SK-MEL-5 (cell line): ENCODE measurements around the gene MMAB. TPM values are rescaled to one million over a fixed set of nuclear protein-coding genes. Genes with fewer than 3 reads are reported as not detected.

ENCODE experiments used
- DNase-seq: peaks from one replicate; pipeline ENCODE4 v3.0.0-alpha.2; 2016; ENCODE audit warnings: low read depth, low spot score
- in situ Hi-C: cut with HindIII; loops from 2 replicates; pipeline ENCODE4 v1.10.0; 2016; ENCODE audit warnings: low sequenced_read_pairs, high pct_unique_total_duplicates, low pct_unique_long_range_greater_than_20kb
- total RNA-seq: library from RNA; depleted of rRNA; stranded (reverse); fragments of >200 nt; shearing (Covaris generic); gene quantifications from 2 replicates; pipeline ENCODE4 v1.2.3, GENCODE V29; 2014

The MMAB gene
- total RNA-seq, 1 experiment from 2014 or later, result 62.2 TPM

GRCh38 chr12:109555431-109556315 is 17.6 kb downstream of the MMAB start:
- DNase-seq, result no peak
- in situ Hi-C loops, result no loop called here

DNA sequence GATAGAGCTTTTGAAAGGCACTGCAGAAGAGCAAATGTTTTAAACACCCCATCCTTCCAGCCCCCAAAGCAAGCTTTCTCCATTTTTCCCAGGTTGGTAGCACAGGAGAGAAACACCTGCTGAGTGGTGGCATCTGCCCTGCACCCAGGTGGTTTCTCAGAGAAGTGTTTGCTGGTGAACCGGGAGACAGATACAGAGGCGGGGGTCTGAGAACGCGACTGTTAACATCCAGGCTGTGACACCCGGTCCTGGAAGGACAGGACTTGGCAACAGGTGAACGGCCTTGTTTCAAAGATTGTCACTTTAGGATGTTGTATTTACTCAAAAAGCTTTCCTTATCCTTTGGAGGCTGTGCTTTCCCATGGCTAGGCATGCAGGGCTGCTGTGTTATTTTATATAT is 18.5 kb downstream of the MMAB start:
- in situ Hi-C loops, result no loop called here
- DNase-seq, result no peak

- in situ Hi-C loops, result no loop called here
- no peak for DNase-seq
These were observed 19.3 kb downstream of the MMAB start for GRCh38 chr12:109553906-109554500.

DNA sequence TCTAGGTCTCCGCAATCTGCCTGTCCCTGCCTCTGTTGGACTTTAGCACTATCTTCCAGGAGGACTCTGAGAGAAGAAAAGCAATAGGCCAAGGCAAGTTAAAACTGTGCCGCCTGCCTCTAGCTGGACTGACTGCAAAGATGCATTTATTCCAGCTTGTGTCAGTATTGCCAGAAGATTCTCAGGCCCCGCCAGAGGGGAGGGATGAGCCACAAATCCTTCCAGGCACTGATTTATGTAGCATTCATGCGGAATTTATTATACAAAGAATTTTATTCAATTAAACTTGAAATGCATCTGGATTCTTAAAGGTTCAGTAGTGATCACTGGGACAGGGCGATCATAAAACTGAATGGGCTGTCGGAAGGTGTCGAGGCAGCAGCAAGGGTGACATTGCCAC is 19.8 kb downstream of the MMAB start:
- in situ Hi-C loops, result no loop called here
- no peak for DNase-seq

GRCh38 chr12:109552971-109553370 is 20.3 kb downstream of the MMAB start:
- no peak for DNase-seq
- in situ Hi-C loops, result no loop called here

- DNase-seq, result no peak
- in situ Hi-C loops, result no loop called here
These were observed 22.2 kb downstream of the MMAB start for GRCh38 chr12:109551108-109551507.

DNA sequence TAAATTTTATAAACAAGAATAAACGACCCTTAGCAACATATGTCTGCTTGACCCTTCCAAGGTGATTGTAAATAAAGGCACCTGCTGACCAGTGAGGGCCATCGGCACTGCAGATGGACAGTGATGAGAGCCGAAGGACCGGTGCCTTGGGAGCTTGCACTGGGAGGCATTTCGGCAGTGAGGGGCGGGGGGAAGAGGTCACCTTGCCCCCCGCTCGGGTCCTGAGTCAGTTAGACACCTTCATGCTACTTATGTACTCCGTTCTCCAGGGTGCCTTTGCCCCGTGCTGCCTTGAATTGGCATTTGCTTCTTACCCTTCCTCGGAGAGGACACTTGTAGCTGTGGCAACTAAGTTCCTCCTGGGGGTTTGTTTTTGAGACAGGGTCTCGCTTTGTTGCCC is 23.0 kb downstream of the MMAB start:
- no peak for DNase-seq
- in situ Hi-C loops, result no loop called here

- in situ Hi-C loops, result no loop called here
These were observed 23.6 kb downstream of the MMAB start for GRCh38 chr12:109549613-109550270.

GRCh38 chr12:109548258-109548657 is 25.0 kb downstream of the MMAB start:
- in situ Hi-C loops, result no loop called here

More at GRCh38 chr12:109549613-109550270, 23.6 kb downstream of the MMAB start:
- no peak for DNase-seq

GRCh38 chr12:109547286-109547685 is 26.0 kb downstream of the MMAB start:
- in situ Hi-C loops, result no loop called here
- no peak for DNase-seq

More at GRCh38 chr12:109548258-109548657, 25.0 kb downstream of the MMAB start:
- DNase-seq, result no peak

GRCh38 chr12:109545826-109546225 is 27.5 kb downstream of the MMAB start:
- no peak for DNase-seq

GRCh38 chr12:109544955-109545531 is 28.3 kb downstream of the MMAB start:
- in situ Hi-C loops, result no loop called here
- DNase-seq, result no peak

More at GRCh38 chr12:109545826-109546225, 27.5 kb downstream of the MMAB start:
- in situ Hi-C loops, result no loop called here

GRCh38 chr12:109542876-109543275 is 30.4 kb downstream of the MMAB start:
- no peak for DNase-seq
- in situ Hi-C loops, result no loop called here

DNA sequence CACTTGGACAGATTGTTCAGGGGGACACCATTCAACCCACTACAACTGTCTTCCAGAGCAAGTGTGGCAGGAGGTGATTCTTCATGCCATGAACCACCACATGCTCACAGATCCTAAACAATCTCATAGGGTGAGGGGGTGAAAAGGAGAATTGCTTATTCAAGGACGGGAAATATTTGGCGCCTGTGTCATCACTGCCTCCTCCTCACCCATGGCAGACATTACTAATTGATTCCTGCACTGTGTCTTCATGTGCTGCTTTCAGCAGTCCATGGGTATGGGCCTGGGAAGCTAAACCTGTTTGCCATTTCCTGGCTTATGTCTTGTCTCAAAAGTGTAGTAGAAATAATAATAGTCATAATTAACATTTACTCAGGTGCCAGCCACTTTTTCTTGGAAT is 31.3 kb downstream of the MMAB start:
- no peak for DNase-seq
- in situ Hi-C loops, result no loop called here

DNA sequence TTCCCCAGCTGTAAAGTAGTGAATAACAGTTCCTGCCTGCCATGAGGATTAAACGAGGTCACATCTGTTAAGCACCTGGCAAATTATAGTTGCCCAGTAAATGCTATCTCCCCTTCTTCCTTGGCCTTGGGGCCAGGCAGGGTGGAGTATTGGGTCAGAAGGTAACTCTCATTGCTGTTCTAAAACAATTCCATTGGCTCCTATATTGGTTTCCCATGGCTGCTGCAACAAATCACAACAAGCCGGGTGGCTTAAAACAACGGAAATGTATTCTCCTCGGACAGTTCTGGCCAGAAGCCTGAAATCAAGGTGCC is 31.9 kb downstream of the MMAB start:
- in situ Hi-C loops, result no loop called here
- no peak for DNase-seq

DNA sequence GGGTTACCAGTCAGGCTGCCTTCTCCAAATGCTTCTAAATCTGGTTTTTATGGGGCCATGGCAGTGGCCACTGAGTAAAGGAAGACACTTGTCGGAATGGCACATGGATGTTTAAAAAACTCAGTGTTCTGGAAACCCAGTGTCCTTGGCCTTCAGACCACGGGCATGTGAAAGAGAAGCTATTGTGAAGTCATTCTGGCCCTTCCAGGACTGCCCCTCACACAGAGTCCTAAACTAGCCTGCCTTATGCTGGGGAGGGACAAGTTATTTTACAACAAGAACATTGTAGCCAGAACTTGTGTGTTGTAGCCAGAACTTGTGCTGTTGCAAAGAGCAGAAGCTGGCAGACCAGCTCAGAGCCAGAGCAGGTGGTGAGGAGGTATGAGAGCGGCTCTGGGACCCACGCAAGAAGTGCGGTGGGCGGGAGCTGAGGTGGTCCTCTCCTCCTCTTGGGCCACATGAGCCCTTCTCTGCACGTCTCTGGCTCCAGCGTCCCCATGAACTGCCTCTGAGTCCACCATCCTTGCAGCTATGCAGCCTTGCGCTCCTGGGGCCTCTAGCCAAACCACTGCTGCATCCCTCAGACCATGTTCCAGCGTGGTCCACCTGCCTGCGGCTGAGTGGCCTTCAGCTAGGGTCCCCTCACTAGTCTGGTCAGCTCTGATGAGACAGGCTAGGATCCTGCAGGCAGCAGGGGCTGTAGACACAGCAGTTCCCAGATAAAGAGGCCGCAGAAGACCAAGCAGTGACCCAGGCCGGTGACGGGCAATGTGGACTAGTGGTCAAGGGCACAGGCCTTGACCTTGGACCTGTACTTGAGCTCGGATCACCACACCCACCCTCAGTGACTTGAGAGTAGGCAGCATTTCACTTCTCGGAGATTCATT is 32.5 kb downstream of the MMAB start:
- DNase-seq, result no peak
- in situ Hi-C loops, result no loop called here

DNA sequence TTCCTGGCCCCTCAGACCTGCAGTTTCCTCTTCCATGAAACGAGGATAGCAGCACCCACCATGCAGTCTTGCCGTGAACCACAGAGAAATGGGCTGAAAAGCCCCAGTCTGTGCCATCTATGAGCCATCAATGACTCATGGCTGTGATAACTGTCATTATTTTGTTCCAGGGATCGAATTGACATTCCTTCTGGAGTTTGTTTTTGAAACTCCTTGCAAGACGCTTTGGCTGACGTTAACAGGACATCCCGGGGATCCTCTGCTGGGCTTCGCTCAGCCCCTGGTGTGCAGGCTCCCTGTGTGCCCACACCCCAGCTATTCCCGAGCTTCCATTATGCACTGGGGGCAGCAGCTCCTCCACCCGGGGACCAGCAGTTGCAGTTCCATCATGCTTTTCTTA is 33.8 kb downstream of the MMAB start:
- in situ Hi-C loops, result no loop called here
- no peak for DNase-seq
